H1 (cell line): ENCODE data around the gene AUH. TPM values are rescaled to one million over a fixed set of nuclear protein-coding genes. Genes with fewer than 3 reads are reported as not detected.

Experiments
- CHD7 ChIP-seq: fragments of 300-600 bp; sonication (generic); IDR thresholded peaks from 2 replicates; pipeline ENCODE4 v1.7.1; 2012; ENCODE audit warnings: low read length, moderate library complexity, mild to moderate bottlenecking, inconsistent platforms; ENCODE audit not compliant: insufficient replicate concordance
- GABPA ChIP-seq: IDR thresholded peaks from 2 replicates; pipeline ENCODE4 v1.6.1; 2011; ENCODE audit warnings: mild to moderate bottlenecking, low read length, moderate library complexity, borderline replicate concordance; ENCODE audit not compliant: insufficient read depth
- polyA plus RNA-seq, 7 experiments: library from polyadenylated mRNA; depleted of rRNA in 3 of 7; stranded (reverse) in 5 of 7; unstranded in 2 of 7; fragments of >200 nt in 5 of 7; fragments of 200-250 nt in 2 of 7; gene quantifications; 1 replicate in 5 of 7; 2 replicates in 1 of 7; 4 replicates in 1 of 7; pipeline versions ENCODE4 v1.2.1 to v1.2.3, GENCODE V29; 2011 to 2013; ENCODE audit warnings: missing spikeins in 2 of 7, mixed read lengths in 2 of 7
- total RNA-seq: library from RNA; stranded (reverse); fragmentation: NEBNext Ultra II Directional; extraction: Animal tissue kit (Norgen Biotek cat#: 25700); gene quantifications from 2 replicates; pipeline ENCODE4 v1.2.1, GENCODE V29; 2021

The AUH gene
- total and polyA plus RNA-seq, 2 of the 8 experiments (the other 6 are each of a cell fraction or from before 2014, with no cell fraction given), result 5.8 to 21.9 TPM

DNA sequence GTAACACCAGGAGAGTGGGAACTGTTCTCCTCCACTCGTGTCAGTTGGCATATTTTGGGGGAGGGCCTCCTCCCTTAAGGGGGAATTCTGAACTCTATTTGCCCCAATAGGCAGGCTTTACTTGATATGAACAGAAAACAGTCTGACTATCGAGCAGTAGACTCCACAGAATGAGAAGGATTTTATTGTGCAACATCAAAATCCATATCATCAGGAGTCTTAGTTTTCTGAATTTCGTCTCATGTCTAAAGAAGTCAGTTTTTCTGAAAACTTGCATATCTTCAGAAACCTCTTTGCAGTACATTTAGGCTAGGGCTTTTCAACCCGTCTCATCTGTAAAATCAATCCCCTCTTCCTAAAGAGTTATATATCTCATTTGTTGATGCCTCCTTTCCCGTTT, 96.2 kb downstream of the AUH start (continued):
- TF ChIP-seq CHD7 (no peak), GABPA (no peak)
